Tibial nerve (tissue), 4 donors: ENCODE measurements around the gene GPHN. TPM values are rescaled to one million over a fixed set of nuclear protein-coding genes. Genes with fewer than 3 reads are reported as not detected.
"Not testable (repeated sequence)": the region's sequence is repeated elsewhere in the genome, so short reads cannot be mapped to it uniquely, and the experiment has no call there.

ENCODE experiments used
- DNase-seq, 2 donors: peaks; one replicate each; pipeline ENCODE4 v3.0.0-alpha.2; 2019; ENCODE audit warnings: low spot score in 2 of 2
- H3K27ac ChIP-seq, 4 donors: fragments of 200-600 bp; sonication (generic) in 3 of 4; one replicate each; pipeline ENCODE4 v1.5.1; 2017 to 2019; ENCODE audit warnings: mild to moderate bottlenecking in 1 of 4
- H3K27me3 ChIP-seq, 2 donors: fragments of 200-600 bp; sonication (generic) in 1 of 2; one replicate each; pipeline versions ENCODE4 v1.5.1 to v1.6.0; 2017 to 2019
- H3K36me3 ChIP-seq, 3 donors: fragments of 200-600 bp; sonication (generic); one replicate each; pipeline ENCODE4 v1.5.1; 2018 to 2019
- H3K4me1 ChIP-seq, 4 donors: fragments of 200-600 bp; sonication (generic) in 3 of 4; one replicate each; pipeline ENCODE4 v1.5.1; 2017 to 2019
- H3K4me3 ChIP-seq, 4 donors: fragments of 200-600 bp; sonication (generic) in 3 of 4; one replicate each; pipeline ENCODE4 v1.5.1; 2017 to 2019; ENCODE audit warnings: mild to moderate bottlenecking in 1 of 4, moderate library complexity in 1 of 4
- H3K9me3 ChIP-seq, 4 donors: fragments of 200-600 bp; sonication (generic) in 3 of 4; one replicate each; pipeline ENCODE4 v1.5.1; 2017 to 2019
- CTCF ChIP-seq, 5 experiments: fragments of 200-600 bp in 3 of 5; fragments of 450-650 bp in 2 of 5; sonication (generic) in 3 of 5; IDR thresholded peaks; one replicate each; pipeline ENCODE4 v1.5.1; 2016 to 2019; ENCODE audit warnings: antibody characterized with exemption in 5 of 5, mild to moderate bottlenecking in 3 of 5, moderate library complexity in 2 of 5
- EP300 ChIP-seq, 2 donors: sonication (generic); formaldehyde crosslinking; IDR thresholded peaks; one replicate each; pipeline ENCODE4 v1.6.1; 2017; ENCODE audit warnings: antibody characterized with exemption in 2 of 2, mild to moderate bottlenecking in 1 of 2
- POLR2A ChIP-seq, 2 donors: fragments of 450-650 bp; IDR thresholded peaks; one replicate each; pipeline ENCODE4 v1.6.1; 2017; ENCODE audit warnings: antibody characterized with exemption in 2 of 2, mild to moderate bottlenecking in 2 of 2, moderate library complexity in 2 of 2
- WGBS, 2 donors: methylation state at CpG; one replicate each; pipeline ENCODE4 v1.1.5; 2018; 5-methylcytosine and 5-hydroxymethylcytosine counted together
- total RNA-seq, 4 donors: library from RNA; depleted of rRNA; stranded (reverse); fragments of >200 nt; gene quantifications; one replicate each; pipeline ENCODE4 v1.1.0, GENCODE V29; 2016

Gene GPHN
- total RNA-seq, 4 donors from 2014 or later: 16.3 to 73.0 (median 36.8) TPM

- 96 to 99% methylated on average over 10 to 18 of the region's 21 CpGs for WGBS, 2 donors
- TF ChIP-seq CTCF (IDR thresholded peaks at IDR 0.05): no peak
- no peak for TF ChIP-seq EP300 (IDR thresholded peaks at IDR 0.05)
- no peak for TF ChIP-seq POLR2A (IDR thresholded peaks at IDR 0.05)
- Histone ChIP-seq H3K4me3 (no peak overlapping the region), H3K27ac (no peak overlapping the region), H3K36me3 (peaks cover 0 to 13% (median 0%) of the 10 kb centered on the region in 3 donors), H3K27me3 (no peaks in the 10 kb centered on the region), H3K9me3 (peaks cover 0 to 23% (median 3%) of the 10 kb centered on the region in 4 donors), H3K4me1 (no peaks in the 10 kb centered on the region)
- no peak for DNase-seq
Measured at GRCh38 chr14:67056684-67057083, 548.7 kb downstream of the GPHN start.

GRCh38 chr14:67059596-67059995 lies 551.6 kb downstream of the GPHN start:
- H3K27ac ChIP-seq: no peak overlapping the region
- H3K27me3 ChIP-seq: no peaks in the 10 kb centered on the region
- no peak for DNase-seq
- peaks cover 0 to 21% (median 0%) of the 10 kb centered on the region in 4 donors for H3K9me3 ChIP-seq
- no peak overlapping the region for H3K4me3 ChIP-seq
- peaks cover 0 to 34% (median 0%) of the 10 kb centered on the region in 3 donors for H3K36me3 ChIP-seq
- 21 to 35% methylated on average over 3 of the region's 3 CpGs for WGBS, 2 donors
- no peaks in the 10 kb centered on the region for H3K4me1 ChIP-seq
- TF ChIP-seq EP300 (IDR thresholded peaks at IDR 0.05) (no peak), CTCF (IDR thresholded peaks at IDR 0.05) (no peak), POLR2A (IDR thresholded peaks at IDR 0.05) (no peak)

GRCh38 chr14:67060546-67060945 lies 552.6 kb downstream of the GPHN start:
- no peaks in the 10 kb centered on the region for H3K4me1 ChIP-seq
- TF ChIP-seq EP300 (IDR thresholded peaks at IDR 0.05): no peak
- TF ChIP-seq POLR2A (IDR thresholded peaks at IDR 0.05): no peak
- no peak for TF ChIP-seq CTCF (IDR thresholded peaks at IDR 0.05)
- DNase-seq: no peak
- peaks cover 0 to 14% (median 0%) of the 10 kb centered on the region in 4 donors for H3K9me3 ChIP-seq
- H3K27ac ChIP-seq: no peak overlapping the region
- H3K36me3 ChIP-seq: peaks cover 0 to 34% (median 0%) of the 10 kb centered on the region in 3 donors
- H3K27me3 ChIP-seq: no peaks in the 10 kb centered on the region
- H3K4me3 ChIP-seq: no peak overlapping the region

- WGBS, 2 donors: 89 to 90% methylated on average over 7 of the region's 7 CpGs
- H3K9me3 ChIP-seq, H3K27ac ChIP-seq, H3K4me1 ChIP-seq, H3K27me3 ChIP-seq, DNase-seq, H3K4me3 ChIP-seq: not testable (repeated sequence)
- peaks cover 0 to 28% (median 0%) of the 10 kb centered on the region in 3 donors for H3K36me3 ChIP-seq
Measured at GRCh38 chr14:67067070-67067814, 559.3 kb downstream of the GPHN start.

GRCh38 chr14:67068251-67068650 lies 560.3 kb downstream of the GPHN start:
- no peak overlapping the region for H3K4me3 ChIP-seq
- DNase-seq: no peak
- 41 to 43% methylated on average over 1 of the region's 1 CpG for WGBS, 2 donors

More at GRCh38 chr14:67068251-67068650, 560.3 kb downstream of the GPHN start:
- Histone ChIP-seq H3K4me1 (no peaks in the 10 kb centered on the region), H3K27ac (no peak overlapping the region), H3K9me3 (peaks cover 0 to under 1% (median 0%) of the 10 kb centered on the region in 4 donors), H3K36me3 (peaks cover 0 to 18% (median 0%) of the 10 kb centered on the region in 3 donors), H3K27me3 (no peaks in the 10 kb centered on the region)
- TF ChIP-seq CTCF (IDR thresholded peaks at IDR 0.05) (no peak), POLR2A (IDR thresholded peaks at IDR 0.05) (no peak), EP300 (IDR thresholded peaks at IDR 0.05) (no peak)
